ENCODE results near the gene CFAP299. TPM values are rescaled to one million over a fixed set of nuclear protein-coding genes. Genes with fewer than 3 reads are reported as not detected.

CFAP299 gene
- total RNA-seq, 1 experiment from 2014 or later = not detected

- no TSS peak for BruUV-seq (replicated peaks)
- 0 out of 2 replicates have a peak, but pooled peaks cover 5% of the 10 kb centered on the region for H3K9me3 ChIP-seq (ENCODE audit: insufficient read depth, low read depth)
- DNase-seq = no peak
- H3K27ac ChIP-seq = peak overlapping the region; percentile 41
- TF ChIP-seq CTCF (conservative IDR thresholded peaks at IDR 0.05) = no peak
- TF ChIP-seq EZH2 (IDR thresholded peaks at IDR 0.05; ENCODE audit: low read depth) = no peak
- no peak overlapping the region for H2AFZ ChIP-seq
- H3K9me2 ChIP-seq (ENCODE audit: insufficient read depth) = no peaks in the 10 kb centered on the region
- no peak overlapping the region for H3K4me2 ChIP-seq
- H3K4me1 ChIP-seq (replicated peaks; ENCODE audit: insufficient read depth) = no peaks in the 10 kb centered on the region
- intact Hi-C loops (cut with micrococcal nuclease; ENCODE audit: unreplicated experiment) = no loop called here
- H4K20me1 ChIP-seq (ENCODE audit: insufficient read depth) = no peaks in the 10 kb centered on the region
- H3F3A ChIP-seq (ENCODE audit: insufficient read depth, low read depth) = 0 out of 2 replicates have a peak, but pooled peaks cover 8% of the 10 kb centered on the region
- ChIA-PET POLR2A (ENCODE audit: unreplicated experiment) (no interaction called here), CTCF (no interaction called here)
- H3K4me3 ChIP-seq = no peak overlapping the region
- no peaks in the 10 kb centered on the region for H3K79me2 ChIP-seq (ENCODE audit: low read depth)
- no peaks in the 10 kb centered on the region for H3K36me3 ChIP-seq (ENCODE audit: low read depth)
- no peaks in the 10 kb centered on the region for H3K27me3 ChIP-seq (ENCODE audit: insufficient read depth, low read depth)
Measured at GRCh38 chr4:80446248-80446647, 110.7 kb downstream of the CFAP299 start.

- Histone ChIP-seq H4K20me1 (ENCODE audit: insufficient read depth) (no peaks in the 10 kb centered on the region), H3K36me3 (ENCODE audit: low read depth) (no peaks in the 10 kb centered on the region), H3K9me3 (ENCODE audit: insufficient read depth, low read depth) (0 out of 2 replicates have a peak, but pooled peaks cover 5% of the 10 kb centered on the region), H3K27ac (peak overlapping the region; percentile 41), H3K27me3 (ENCODE audit: insufficient read depth, low read depth) (no peaks in the 10 kb centered on the region), H3K9me2 (ENCODE audit: insufficient read depth) (no peaks in the 10 kb centered on the region), H3K4me1 (replicated peaks; ENCODE audit: insufficient read depth) (no peaks in the 10 kb centered on the region), H3K79me2 (ENCODE audit: low read depth) (no peaks in the 10 kb centered on the region), H3K4me2 (no peak overlapping the region), H3K4me3 (no peak overlapping the region), H2AFZ (no peak overlapping the region), H3F3A (ENCODE audit: insufficient read depth, low read depth) (0 out of 2 replicates have a peak, but pooled peaks cover 8% of the 10 kb centered on the region)
- POLR2A ChIA-PET (ENCODE audit: unreplicated experiment) = no interaction called here
- no peak for TF ChIP-seq CTCF (conservative IDR thresholded peaks at IDR 0.05)
- no peak for TF ChIP-seq EZH2 (IDR thresholded peaks at IDR 0.05; ENCODE audit: low read depth)
- CTCF ChIA-PET = no interaction called here
- no TSS peak for BruUV-seq (replicated peaks)
- peak in 1 of 2 experiments; percentile 66 for DNase-seq
- intact Hi-C loops (cut with micrococcal nuclease; ENCODE audit: unreplicated experiment) = no loop called here
Measured at GRCh38 chr4:80446664-80447063, 111.1 kb downstream of the CFAP299 start.

DNA sequence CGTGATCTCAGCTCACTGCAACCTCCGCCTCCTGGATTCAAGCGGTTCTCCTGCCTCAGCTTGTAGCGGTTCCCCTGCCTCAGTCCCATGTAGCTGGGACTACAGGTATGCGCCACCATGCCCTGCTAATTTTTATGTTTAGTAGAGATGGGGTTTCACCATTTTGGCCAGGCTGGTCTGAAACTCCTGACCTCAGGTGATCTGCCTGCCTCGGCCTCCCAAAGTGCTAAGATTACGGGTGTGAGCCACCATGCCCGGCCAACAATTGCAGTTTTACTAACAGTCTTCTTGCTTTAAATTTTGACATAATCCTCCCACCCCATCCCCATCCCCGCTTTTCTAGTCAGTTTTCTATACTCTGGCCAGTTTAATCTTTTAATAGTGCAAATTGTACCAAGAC lies 112.0 kb downstream of the CFAP299 start:
- H3K4me1 ChIP-seq (replicated peaks; ENCODE audit: insufficient read depth) = no peaks in the 10 kb centered on the region
- ChIA-PET POLR2A (ENCODE audit: unreplicated experiment) (no interaction called here), CTCF (no interaction called here)
- H3F3A ChIP-seq (ENCODE audit: insufficient read depth, low read depth) = 0 out of 2 replicates have a peak, but pooled peaks cover 8% of the 10 kb centered on the region
- intact Hi-C loops (cut with micrococcal nuclease; ENCODE audit: unreplicated experiment) = no loop called here
- TF ChIP-seq CTCF (conservative IDR thresholded peaks at IDR 0.05) = no peak
- no peak for TF ChIP-seq EZH2 (IDR thresholded peaks at IDR 0.05; ENCODE audit: low read depth)
- no peaks in the 10 kb centered on the region for H3K27me3 ChIP-seq (ENCODE audit: insufficient read depth, low read depth)
- H3K4me3 ChIP-seq = no peak overlapping the region
- H4K20me1 ChIP-seq (ENCODE audit: insufficient read depth) = no peaks in the 10 kb centered on the region
- H3K4me2 ChIP-seq = no peak overlapping the region
- H3K27ac ChIP-seq = no peak overlapping the region
- no TSS peak for BruUV-seq (replicated peaks)
- no peak for DNase-seq
- no peaks in the 10 kb centered on the region for H3K9me2 ChIP-seq (ENCODE audit: insufficient read depth)
- no peaks in the 10 kb centered on the region for H3K36me3 ChIP-seq (ENCODE audit: low read depth)
- H2AFZ ChIP-seq = no peak overlapping the region
- 0 out of 2 replicates have a peak, but pooled peaks cover 5% of the 10 kb centered on the region for H3K9me3 ChIP-seq (ENCODE audit: insufficient read depth, low read depth)
- H3K79me2 ChIP-seq (ENCODE audit: low read depth) = no peaks in the 10 kb centered on the region
